ENCODE results near the gene TTLL11. TPM values are rescaled to one million over a fixed set of nuclear protein-coding genes. Genes with fewer than 3 reads are reported as not detected.
"Not testable (repeated sequence)": the region's sequence is repeated elsewhere in the genome, so short reads cannot be mapped to it uniquely, and the experiment has no call there.

Gene TTLL11
- total RNA-seq, 2 experiments from 2014 or later: 3.3 to 6.9 TPM

GRCh38 chr9:122005597-122005996, 87.5 kb downstream of the TTLL11 start:
- H3K79me2 ChIP-seq (ENCODE audit: insufficient read depth, low read depth, low read length): no peaks in the 10 kb centered on the region
- no peaks in the 10 kb centered on the region for H3K9me2 ChIP-seq (ENCODE audit: insufficient read depth, low read length)
- BruUV-seq (replicated peaks): no TSS peak
- TF ChIP-seq EZH2phosphoT487 (IDR thresholded peaks at IDR 0.05; ENCODE audit: borderline replicate concordance, low read depth, low read length): no peak
- TF ChIP-seq CTCF (conservative IDR thresholded peaks at IDR 0.05; ENCODE audit: low read length): peak; percentile 67
- intact Hi-C loops (cut with micrococcal nuclease; ENCODE audit: unreplicated experiment): no loop called here
- H4K20me1 ChIP-seq (ENCODE audit: insufficient read depth, low read length): no peaks in the 10 kb centered on the region
- H3K4me2 ChIP-seq (ENCODE audit: low read length): no peak overlapping the region
- no peak for DNase-seq (ENCODE audit: low spot score)
- no peaks in the 10 kb centered on the region for H3K4me1 ChIP-seq (ENCODE audit: insufficient read depth, low read length, poor library complexity, severe bottlenecking)
- H3K9me3 ChIP-seq (ENCODE audit: low read length): no peaks in the 10 kb centered on the region
- H3K27ac ChIP-seq (ENCODE audit: low read depth, low read length, poor library complexity, severe bottlenecking): no peak overlapping the region
- POLR2A ChIA-PET: no interaction called here
- no peak overlapping the region for H2AFZ ChIP-seq (ENCODE audit: low read length)
- H3K36me3 ChIP-seq (ENCODE audit: insufficient read depth, low read length): no peaks in the 10 kb centered on the region
- no peak overlapping the region for H3K4me3 ChIP-seq (ENCODE audit: low read depth, low read length, poor library complexity, severe bottlenecking)
- CTCF ChIA-PET (ENCODE audit: unreplicated experiment): no interaction called here

GRCh38 chr9:122004589-122004988, 88.5 kb downstream of the TTLL11 start:
- Histone ChIP-seq H3K36me3 (ENCODE audit: insufficient read depth, low read length) (no peaks in the 10 kb centered on the region), H3K9me2 (ENCODE audit: insufficient read depth, low read length) (no peaks in the 10 kb centered on the region), H3K4me3 (ENCODE audit: low read depth, low read length, poor library complexity, severe bottlenecking) (no peak overlapping the region), H4K20me1 (ENCODE audit: insufficient read depth, low read length) (no peaks in the 10 kb centered on the region), H3K4me2 (ENCODE audit: low read length) (no peak overlapping the region), H3K9me3 (ENCODE audit: low read length) (no peaks in the 10 kb centered on the region), H3K79me2 (ENCODE audit: insufficient read depth, low read depth, low read length) (no peaks in the 10 kb centered on the region), H2AFZ (ENCODE audit: low read length) (no peak overlapping the region), H3K4me1 (ENCODE audit: insufficient read depth, low read length, poor library complexity, severe bottlenecking) (peaks cover 4% of the 10 kb centered on the region), H3K27ac (ENCODE audit: low read depth, low read length, poor library complexity, severe bottlenecking) (no peak overlapping the region)
- ChIA-PET POLR2A (no interaction called here), CTCF (ENCODE audit: unreplicated experiment) (no interaction called here)
- TF ChIP-seq CTCF (conservative IDR thresholded peaks at IDR 0.05; ENCODE audit: low read length): no peak
- no peak for TF ChIP-seq EZH2phosphoT487 (IDR thresholded peaks at IDR 0.05; ENCODE audit: borderline replicate concordance, low read depth, low read length)
- intact Hi-C loops (cut with micrococcal nuclease; ENCODE audit: unreplicated experiment): no loop called here
- DNase-seq (ENCODE audit: low spot score): no peak
- BruUV-seq (replicated peaks): no TSS peak

GRCh38 chr9:122001491-122002201, 91.5 kb downstream of the TTLL11 start:
- CTCF ChIA-PET (ENCODE audit: unreplicated experiment): no interaction called here
- no peak for DNase-seq (ENCODE audit: low spot score)
- TF ChIP-seq CTCF (conservative IDR thresholded peaks at IDR 0.05; ENCODE audit: low read length) (no peak), EZH2phosphoT487 (IDR thresholded peaks at IDR 0.05; ENCODE audit: borderline replicate concordance, low read depth, low read length) (no peak)
- Histone ChIP-seq H2AFZ (ENCODE audit: low read length) (no peak overlapping the region), H4K20me1 (ENCODE audit: insufficient read depth, low read length) (no peaks in the 10 kb centered on the region), H3K4me3 (ENCODE audit: low read depth, low read length, poor library complexity, severe bottlenecking) (no peak overlapping the region), H3K4me2 (ENCODE audit: low read length) (no peak overlapping the region), H3K27ac (ENCODE audit: low read depth, low read length, poor library complexity, severe bottlenecking) (no peak overlapping the region), H3K9me2 (ENCODE audit: insufficient read depth, low read length) (no peaks in the 10 kb centered on the region), H3K4me1 (ENCODE audit: insufficient read depth, low read length, poor library complexity, severe bottlenecking) (peaks cover 11% of the 10 kb centered on the region), H3K36me3 (ENCODE audit: insufficient read depth, low read length) (no peaks in the 10 kb centered on the region), H3K9me3 (ENCODE audit: low read length) (no peaks in the 10 kb centered on the region), H3K79me2 (ENCODE audit: insufficient read depth, low read depth, low read length) (no peaks in the 10 kb centered on the region)
- POLR2A ChIA-PET: interaction anchor here (0.9 to 1.1 kb wide), 3 partner anchors 20 to 257 kb away, joined by 3 read pairs; no protein-coding TSS in a partner anchor
- BruUV-seq (replicated peaks): no TSS peak
- intact Hi-C loops (cut with micrococcal nuclease; ENCODE audit: unreplicated experiment): no loop called here

- H3K4me1 ChIP-seq (ENCODE audit: insufficient read depth, low read length, poor library complexity, severe bottlenecking): peaks cover 11% of the 10 kb centered on the region
- H3K4me2 ChIP-seq (ENCODE audit: low read length); intact Hi-C loops (cut with micrococcal nuclease; ENCODE audit: unreplicated experiment); BruUV-seq (replicated peaks); H3K4me3 ChIP-seq (ENCODE audit: low read depth, low read length, poor library complexity, severe bottlenecking); CTCF ChIA-PET (ENCODE audit: unreplicated experiment); H2AFZ ChIP-seq (ENCODE audit: low read length); H3K9me2 ChIP-seq (ENCODE audit: insufficient read depth, low read length); H3K36me3 ChIP-seq (ENCODE audit: insufficient read depth, low read length); H4K20me1 ChIP-seq (ENCODE audit: insufficient read depth, low read length); H3K9me3 ChIP-seq (ENCODE audit: low read length); H3K79me2 ChIP-seq (ENCODE audit: insufficient read depth, low read depth, low read length); DNase-seq (ENCODE audit: low spot score); H3K27ac ChIP-seq (ENCODE audit: low read depth, low read length, poor library complexity, severe bottlenecking): not testable (repeated sequence)
- POLR2A ChIA-PET: interaction anchor here (1.1 kb wide), 1 partner anchor 29 kb away, joined by 3 read pairs; no protein-coding TSS in a partner anchor
Observed at GRCh38 chr9:122000526-122000925, 92.6 kb downstream of the TTLL11 start.
